ENCODE data around the gene ARFGAP3.

GRCh38 chr22:42814616-42815015 is 42.5 kb downstream of the ARFGAP3 start:
- no peak for TF ChIP-seq TCF7L2 (IDR thresholded peaks at IDR 0.05; ENCODE audit: borderline replicate concordance, low read depth, low read length)
- TF ChIP-seq TRIM28 (IDR thresholded peaks at IDR 0.05; ENCODE audit: borderline replicate concordance, low read length): no peak
- no peak for TF ChIP-seq ZNF133 (tag by site-specific recombination; IDR thresholded peaks at IDR 0.05)
- TF ChIP-seq, protein P1, sequence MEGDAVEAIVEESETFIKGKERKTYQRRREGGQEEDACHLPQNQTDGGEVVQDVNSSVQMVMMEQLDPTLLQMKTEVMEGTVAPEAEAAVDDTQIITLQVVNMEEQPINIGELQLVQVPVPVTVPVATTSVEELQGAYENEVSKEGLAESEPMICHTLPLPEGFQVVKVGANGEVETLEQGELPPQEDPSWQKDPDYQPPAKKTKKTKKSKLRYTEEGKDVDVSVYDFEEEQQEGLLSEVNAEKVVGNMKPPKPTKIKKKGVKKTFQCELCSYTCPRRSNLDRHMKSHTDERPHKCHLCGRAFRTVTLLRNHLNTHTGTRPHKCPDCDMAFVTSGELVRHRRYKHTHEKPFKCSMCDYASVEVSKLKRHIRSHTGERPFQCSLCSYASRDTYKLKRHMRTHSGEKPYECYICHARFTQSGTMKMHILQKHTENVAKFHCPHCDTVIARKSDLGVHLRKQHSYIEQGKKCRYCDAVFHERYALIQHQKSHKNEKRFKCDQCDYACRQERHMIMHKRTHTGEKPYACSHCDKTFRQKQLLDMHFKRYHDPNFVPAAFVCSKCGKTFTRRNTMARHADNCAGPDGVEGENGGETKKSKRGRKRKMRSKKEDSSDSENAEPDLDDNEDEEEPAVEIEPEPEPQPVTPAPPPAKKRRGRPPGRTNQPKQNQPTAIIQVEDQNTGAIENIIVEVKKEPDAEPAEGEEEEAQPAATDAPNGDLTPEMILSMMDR (tag by site-specific recombination; IDR thresholded peaks at IDR 0.05): no peak
- no peak for TF ChIP-seq OSR2 (tag by site-specific recombination; IDR thresholded peaks at IDR 0.05)
